Coronary artery (tissue), 2 donors: ENCODE results near the gene DNAJC10.
A peak's percentile ranks its signal among the peaks of the same experiment; 100 is the strongest.
"Not testable (repeated sequence)": the region's sequence is repeated elsewhere in the genome, so short reads cannot be mapped to it uniquely, and the experiment has no call there.

Experiments used
- DNase-seq: peaks from one replicate; pipeline ENCODE4 v3.0.0-alpha.2; 2017; ENCODE audit warnings: low spot score
- H3K27ac ChIP-seq, 2 donors: fragments of 200-600 bp; sonication (generic); one replicate each; pipeline ENCODE4 v1.5.1; 2016 to 2019
- H3K4me3 ChIP-seq: fragments of 200-600 bp; sonication (generic); 2 replicates; pipeline ENCODE4 v1.5.1; 2016; ENCODE audit warnings: mild to moderate bottlenecking, moderate library complexity
- TF ChIP-seq, protein P1 (sequence below): fragments of 200-600 bp; sonication (generic); IDR thresholded peaks from one replicate; pipeline ENCODE4 v1.5.1; 2019; ENCODE audit warnings: antibody characterized with exemption

DNAJC10 gene

DNA sequence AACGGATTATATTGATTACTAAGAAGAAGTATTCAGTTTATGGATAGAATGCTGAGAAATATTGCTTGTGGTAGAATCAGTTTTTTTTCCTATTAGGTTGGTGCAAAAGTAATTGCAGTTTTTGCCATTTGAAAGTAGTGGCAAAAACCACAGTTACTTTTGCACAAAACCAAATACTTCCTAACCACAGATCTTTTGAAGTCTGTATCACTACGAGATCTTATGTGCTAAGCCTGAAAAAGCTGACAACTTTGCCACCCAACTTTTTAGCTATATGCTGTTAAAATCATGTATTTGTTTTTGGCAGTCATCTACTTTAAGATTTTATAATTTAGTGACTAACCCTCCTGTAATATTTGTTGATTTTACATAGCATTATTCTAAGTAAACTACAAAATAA, 24.6 kb downstream of the DNAJC10 start:
- TF ChIP-seq, protein P1, sequence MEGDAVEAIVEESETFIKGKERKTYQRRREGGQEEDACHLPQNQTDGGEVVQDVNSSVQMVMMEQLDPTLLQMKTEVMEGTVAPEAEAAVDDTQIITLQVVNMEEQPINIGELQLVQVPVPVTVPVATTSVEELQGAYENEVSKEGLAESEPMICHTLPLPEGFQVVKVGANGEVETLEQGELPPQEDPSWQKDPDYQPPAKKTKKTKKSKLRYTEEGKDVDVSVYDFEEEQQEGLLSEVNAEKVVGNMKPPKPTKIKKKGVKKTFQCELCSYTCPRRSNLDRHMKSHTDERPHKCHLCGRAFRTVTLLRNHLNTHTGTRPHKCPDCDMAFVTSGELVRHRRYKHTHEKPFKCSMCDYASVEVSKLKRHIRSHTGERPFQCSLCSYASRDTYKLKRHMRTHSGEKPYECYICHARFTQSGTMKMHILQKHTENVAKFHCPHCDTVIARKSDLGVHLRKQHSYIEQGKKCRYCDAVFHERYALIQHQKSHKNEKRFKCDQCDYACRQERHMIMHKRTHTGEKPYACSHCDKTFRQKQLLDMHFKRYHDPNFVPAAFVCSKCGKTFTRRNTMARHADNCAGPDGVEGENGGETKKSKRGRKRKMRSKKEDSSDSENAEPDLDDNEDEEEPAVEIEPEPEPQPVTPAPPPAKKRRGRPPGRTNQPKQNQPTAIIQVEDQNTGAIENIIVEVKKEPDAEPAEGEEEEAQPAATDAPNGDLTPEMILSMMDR, result no peak
- Histone ChIP-seq H3K4me3 (no peak overlapping the region), H3K27ac (no peak overlapping the region)
- DNase-seq, result no peak

DNA sequence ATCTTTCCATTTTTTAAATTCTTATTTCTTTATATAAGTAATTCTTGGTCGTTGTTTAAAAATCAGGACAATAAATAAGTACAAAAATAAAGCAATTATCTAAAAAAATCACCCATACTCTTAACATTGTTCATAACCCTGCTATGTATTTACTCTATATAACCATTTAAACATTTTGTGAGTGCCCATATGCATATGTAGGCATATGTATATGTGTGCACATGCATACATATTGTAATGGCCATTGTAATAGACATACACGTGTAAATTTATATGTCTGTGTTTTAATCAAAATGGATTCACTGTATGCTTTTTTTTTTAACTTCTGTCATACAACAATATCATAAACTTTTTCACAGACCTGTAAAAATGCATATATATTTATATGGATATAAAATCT, 25.6 kb downstream of the DNAJC10 start:
- DNase-seq, result no peak
- TF ChIP-seq, protein P1, result no peak
- Histone ChIP-seq H3K4me3 (no peak overlapping the region), H3K27ac (no peak overlapping the region)

DNA sequence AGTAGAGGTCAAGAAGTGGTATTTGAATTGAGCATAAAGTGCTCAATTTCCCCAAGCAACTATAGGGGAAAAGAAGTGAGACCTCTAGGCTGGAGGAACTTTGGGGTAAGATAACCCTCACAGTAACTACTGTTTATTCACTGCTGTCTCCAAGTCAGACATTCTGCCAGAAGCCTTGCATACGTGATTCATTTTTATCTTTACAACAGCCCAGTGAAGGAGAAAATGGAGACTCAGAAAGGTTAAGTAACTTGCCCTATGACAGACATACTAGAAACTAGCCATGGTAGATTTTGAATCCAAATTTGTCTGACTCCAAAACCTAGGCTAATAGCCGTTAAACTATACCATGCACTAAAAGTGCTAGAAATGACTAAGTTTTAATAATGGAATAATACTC, 28.4 kb downstream of the DNAJC10 start:
- no peak overlapping the region for H3K27ac ChIP-seq
- no peak for DNase-seq
- TF ChIP-seq, protein P1, result no peak
- no peak overlapping the region for H3K4me3 ChIP-seq

DNA sequence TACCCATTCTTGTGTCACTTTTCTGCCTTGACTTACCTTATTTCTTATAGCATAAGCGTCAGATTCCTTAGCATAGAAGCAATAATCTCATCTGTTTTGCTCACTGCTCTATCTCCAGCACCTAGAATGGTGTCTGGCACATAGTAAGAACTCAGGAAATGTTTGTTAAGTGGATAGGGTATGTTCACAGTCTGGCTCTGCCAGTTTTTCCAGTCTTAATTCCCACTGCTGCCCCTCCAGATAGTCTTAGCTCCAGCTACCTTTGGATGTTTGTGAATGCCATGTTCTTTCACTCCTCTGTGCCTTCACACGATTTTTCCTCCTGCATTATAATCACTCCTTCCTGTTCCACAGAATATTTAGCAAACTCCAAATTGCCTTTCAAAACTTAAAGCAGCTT, 29.0 kb downstream of the DNAJC10 start:
- H3K27ac ChIP-seq, result no peak overlapping the region
- no peak for DNase-seq
- no peak overlapping the region for H3K4me3 ChIP-seq
- TF ChIP-seq, protein P1, result no peak

DNA sequence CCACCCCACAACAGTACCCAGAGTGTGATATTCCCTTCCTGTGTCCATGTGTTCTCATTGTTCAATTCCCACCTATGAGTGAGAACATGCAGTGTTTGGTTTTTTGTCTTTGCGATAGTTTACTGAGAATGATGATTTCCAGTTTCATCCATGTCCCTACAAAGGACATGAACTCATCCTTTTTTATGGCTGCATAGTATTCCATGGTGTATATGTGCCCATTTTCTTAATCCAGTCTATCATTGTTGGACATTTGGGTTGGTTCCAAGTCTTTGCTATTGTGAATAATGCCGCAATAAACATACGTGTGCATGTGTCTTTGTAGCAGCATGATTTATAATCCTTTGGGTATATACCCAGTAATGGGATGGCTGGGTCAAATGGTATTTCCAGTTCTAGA, 29.8 kb downstream of the DNAJC10 start:
- H3K4me3 ChIP-seq, DNase-seq, H3K27ac ChIP-seq: not testable (repeated sequence)

DNA sequence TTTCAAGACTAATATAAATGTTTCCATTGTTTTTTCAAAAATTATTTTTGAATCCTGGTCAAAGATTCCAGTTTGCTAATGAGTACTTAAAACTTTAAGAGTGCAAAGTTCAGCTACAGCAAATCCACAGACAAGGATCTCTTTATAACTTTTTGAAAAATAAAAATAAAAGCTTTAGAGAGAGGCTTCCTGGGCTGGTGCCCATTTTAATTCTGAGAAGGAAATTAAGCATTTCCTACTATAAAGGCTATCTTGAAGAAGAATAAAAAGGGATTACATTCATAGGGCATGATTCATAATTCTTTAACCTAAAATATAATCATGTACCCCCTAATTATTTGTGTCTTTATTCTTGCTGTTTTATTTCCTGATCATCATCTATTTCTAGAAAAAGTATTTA, 38.2 kb downstream of the DNAJC10 start:
- H3K27ac ChIP-seq, result no peak overlapping the region
- H3K4me3 ChIP-seq, result no peak overlapping the region
- DNase-seq, result no peak
- TF ChIP-seq, protein P1, result no peak

DNA sequence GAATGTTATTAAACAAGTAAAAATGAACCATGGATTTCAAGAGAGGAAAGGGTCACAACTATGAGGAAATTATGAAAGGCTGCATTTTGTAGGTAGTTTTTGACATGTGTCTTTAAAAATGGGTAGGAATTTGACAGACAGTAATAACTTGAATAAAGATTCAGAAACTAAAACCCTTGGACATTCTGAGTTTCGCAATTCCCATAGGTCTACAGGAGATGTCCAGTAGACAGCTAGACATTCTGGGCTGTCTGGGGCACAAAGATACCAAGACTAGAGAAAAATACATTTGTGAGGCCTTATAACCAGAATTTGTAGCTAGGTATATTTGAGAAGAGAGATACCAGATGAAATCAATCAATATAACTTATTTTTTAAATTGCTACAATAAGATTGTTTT, 42.3 kb downstream of the DNAJC10 start:
- DNase-seq, result no peak
- H3K4me3 ChIP-seq, result no peak overlapping the region
- H3K27ac ChIP-seq, result no peak overlapping the region
- TF ChIP-seq, protein P1, result no peak

DNA sequence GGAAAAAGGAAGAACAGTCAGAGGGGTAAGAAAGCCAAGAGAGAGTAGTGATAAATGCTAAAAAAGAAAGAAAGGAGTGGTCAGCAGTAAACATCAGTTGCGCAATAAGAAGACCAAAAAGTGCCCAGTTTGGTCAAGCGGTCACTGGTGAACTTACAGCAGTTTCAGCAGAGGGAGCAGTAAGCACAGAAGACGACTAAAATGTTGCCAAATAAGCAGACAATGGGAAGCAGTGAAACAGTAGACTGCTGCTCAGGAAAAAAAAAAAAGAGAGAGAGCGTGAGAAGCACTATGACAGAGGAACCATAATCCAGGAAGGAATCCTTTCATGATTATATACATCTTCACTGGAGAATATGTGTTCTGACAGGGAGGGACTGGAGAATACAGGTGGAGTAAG, 45.8 kb downstream of the DNAJC10 start:
- TF ChIP-seq, protein P1, result no peak
- DNase-seq, result no peak
- Histone ChIP-seq H3K27ac (peak overlapping the region; percentile 23 to 40), H3K4me3 (peak overlapping the region; percentile 8)
